Panc1 (cell line): ENCODE measurements around the gene NCLN.

Experiments used
- CTCF ChIP-seq: fragments of 450-650 bp; IDR thresholded peaks from 2 replicates; pipeline ENCODE4 v1.5.1; 2017; ENCODE audit warnings: mild to moderate bottlenecking
- POLR2AphosphoS5 ChIP-seq: IDR thresholded peaks from 2 replicates; pipeline ENCODE4 v1.6.1; 2012; ENCODE audit warnings: mild to moderate bottlenecking, low read depth, low read length, moderate library complexity
- REST ChIP-seq, 2 experiments: IDR thresholded peaks; 2 replicates each; pipeline ENCODE4 v1.6.1; 2011 to 2012; ENCODE audit warnings: low read depth in 2 of 2, control low read depth in 1 of 2, low read length in 1 of 2, mild to moderate bottlenecking in 1 of 2, moderate library complexity in 1 of 2; ENCODE audit not compliant: insufficient read depth in 1 of 2

- TF ChIP-seq POLR2AphosphoS5 (no peak), CTCF (no peak), REST (IDR thresholded peaks at IDR 0.05; ENCODE audit: insufficient read depth in 1 of 2, low read depth in 2 of 2, low read length in 1 of 2) (no peak)
Observed at GRCh38 chr19:3225169-3225485, 39.4 kb downstream of the NCLN start.
